HepG2 (cell line): ENCODE data around the gene L1CAM. TPM values are rescaled to one million over a fixed set of nuclear protein-coding genes. Genes with fewer than 3 reads are reported as not detected.

Experiments
- ATAC-seq: fragments of 200-7000 bp; cut with Tn5 transposase; 3 replicates; pipeline ENCODE4 v1.9.1; 2020; ENCODE audit warnings: mild to moderate bottlenecking, moderate library complexity
- BruUV-seq: library from RNA; stranded (reverse); fragments of 400-500 nt; replicated peaks from 2 replicates; lab custom pipeline; 2021; lab: Mats Ljungman, UMichigan
- CTCF ChIA-PET: fragments of 300-600 bp; formaldehyde crosslinking; extraction: SDS; loops from one replicate; lab custom pipeline; 2021; ENCODE audit warnings: low total read pairs, inconsistent platforms, low intra/inter-chr PET ratio; lab: Yijun Ruan, JAX
- POLR2A ChIA-PET: fragments of 350-600 bp; sonication (Branson Sonifier 250); formaldehyde crosslinking; loops from one replicate; lab custom pipeline; 2020; ENCODE audit warnings: antibody characterized with exemption, inconsistent platforms; lab: Yijun Ruan, JAX
- DNase-seq: peaks from one replicate; pipeline ENCODE4 v3.0.0-alpha.2; 2015; ENCODE audit warnings: low spot score
- FAIRE-seq: peaks from 3 replicates; lab custom pipeline; 2011; peaks lifted over from hg19 to GRCh38; lab: Jason Lieb, UNC
- H2AFZ ChIP-seq: one replicate; pipeline ENCODE4 v1.6.1; 2011; ENCODE audit warnings: low read length, inconsistent platforms
- H3K27ac ChIP-seq: fragments of 300-600 bp; 3 replicates; pipeline ENCODE4 v1.8.0; 2011; ENCODE audit warnings: mixed run types, mild to moderate bottlenecking, mixed read lengths, low read length, inconsistent platforms; ENCODE audit not compliant: insufficient read depth; ENCODE audit errors: extremely low read length
- H3K27me3 ChIP-seq, 2 experiments: fragments of 200-600 bp in 1 of 2; 2 replicates in 1 of 2; 3 replicates in 1 of 2; pipeline versions ENCODE4 v1.6.0 to v1.8.0; 2011; ENCODE audit warnings: low read length in 2 of 2, mild to moderate bottlenecking in 2 of 2, moderate library complexity in 2 of 2, inconsistent platforms in 1 of 2; ENCODE audit not compliant: insufficient read depth in 2 of 2, control insufficient read depth in 1 of 2
- H3K36me3 ChIP-seq, 2 experiments: fragments of 200-600 bp in 1 of 2; replicated peaks in 1 of 2; 2 replicates in 1 of 2; 3 replicates in 1 of 2; pipeline versions ENCODE4 v1.5.1 to v1.8.0; 2011; ENCODE audit warnings: low read length in 2 of 2, inconsistent platforms in 1 of 2; ENCODE audit not compliant: insufficient read depth in 2 of 2, control insufficient read depth in 1 of 2
- H3K4me1 ChIP-seq: 2 replicates; pipeline ENCODE4 v1.5.1; 2012; ENCODE audit warnings: low read length, inconsistent platforms; ENCODE audit not compliant: insufficient read depth
- H3K4me2 ChIP-seq: 2 replicates; pipeline ENCODE4 v1.6.0; 2011; ENCODE audit warnings: low read depth, low read length, inconsistent platforms
- H3K4me3 ChIP-seq, 3 experiments: fragments of 200-600 bp in 1 of 3; sonication (generic), shearing (Covaris generic) in 1 of 3; replicated peaks in 1 of 3; 2 replicates each; pipeline ENCODE4 v1.5.1; 2011 to 2016; ENCODE audit warnings: low read length in 3 of 3, inconsistent platforms in 2 of 3, low read depth in 2 of 3, mild to moderate bottlenecking in 2 of 3, control low read depth in 1 of 3, mixed read lengths in 1 of 3; ENCODE audit not compliant: insufficient read depth in 1 of 3
- H3K79me2 ChIP-seq: one replicate; pipeline ENCODE4 v1.6.1; 2011; ENCODE audit warnings: low read length, inconsistent platforms; ENCODE audit not compliant: insufficient read depth
- H3K9ac ChIP-seq: 2 replicates; pipeline ENCODE4 v1.6.0; 2011; ENCODE audit warnings: mild to moderate bottlenecking, low read depth, low read length, inconsistent platforms; ENCODE audit not compliant: insufficient read depth
- H3K9me3 ChIP-seq: 2 replicates; pipeline ENCODE4 v1.5.1; 2012; ENCODE audit warnings: mild to moderate bottlenecking, low read length
- H4K20me1 ChIP-seq: 2 replicates; pipeline ENCODE4 v1.6.0; 2011; ENCODE audit warnings: inconsistent platforms, mild to moderate bottlenecking, low read length, moderate library complexity; ENCODE audit not compliant: insufficient read depth
- ARNTL ChIP-seq: sonication (generic); formaldehyde crosslinking; IDR thresholded peaks from 2 replicates; pipeline ENCODE4 v1.4.0; 2020; ENCODE audit warnings: mild to moderate bottlenecking, missing genetic modification reagents
- NFE2 ChIP-seq: sonication (generic); formaldehyde crosslinking; IDR thresholded peaks from 2 replicates; pipeline ENCODE4 v1.4.0; 2020; ENCODE audit warnings: missing genetic modification reagents
- SP140L ChIP-seq: sonication (generic); formaldehyde crosslinking; IDR thresholded peaks from 2 replicates; pipeline ENCODE4 v1.4.0; 2020; ENCODE audit warnings: missing genetic modification reagents, borderline replicate concordance
- SSRP1 ChIP-seq: IDR thresholded peaks from 2 replicates; pipeline ENCODE4 v1.6.1; 2016; ENCODE audit warnings: control low read depth
- ZFP90 ChIP-seq: sonication (generic); formaldehyde crosslinking; IDR thresholded peaks from 2 replicates; pipeline ENCODE4 v1.8.0; 2022; ENCODE audit warnings: missing genetic modification reagents, mild to moderate bottlenecking, inconsistent platforms, borderline replicate concordance
- ZNF367 ChIP-seq: sonication (generic); formaldehyde crosslinking; IDR thresholded peaks from 2 replicates; pipeline ENCODE4 v1.4.0; 2020; ENCODE audit warnings: missing genetic modification reagents, borderline replicate concordance
- ZNF383 ChIP-seq: sonication (generic); formaldehyde crosslinking; IDR thresholded peaks from 2 replicates; pipeline ENCODE4 v1.4.0; 2020; ENCODE audit warnings: missing genetic modification reagents, mild to moderate bottlenecking, borderline replicate concordance
- WGBS: methylation state at CpG from one replicate; pipeline ENCODE4 v1.1.6; 2017; ENCODE audit warnings: low lambda C conversion rate; 5-methylcytosine and 5-hydroxymethylcytosine counted together
- in situ Hi-C: cut with HindIII; loops from 2 replicates; pipeline ENCODE4 v1.10.0; 2017; ENCODE audit warnings: low pct_unique_long_range_greater_than_20kb; ENCODE audit not compliant: extremely low pct_ligation_motif_present
- intact Hi-C: fragments of 100-400 bp; cut with micrococcal nuclease; formaldehyde crosslinking; loops from one replicate; pipeline ENCODE4 v1.10.0; 2022; ENCODE audit not compliant: unreplicated experiment
- polyA plus RNA-seq, 8 experiments: library from polyadenylated mRNA; depleted of rRNA in 3 of 8; stranded (reverse) in 7 of 8; unstranded in 1 of 8; fragments of >200 nt; fragmentation: Illumina TruSeq in 4 of 8; extraction: Trizol in 4 of 8; gene quantifications; 2 replicates each; pipeline versions ENCODE4 v1.2.1 to v1.2.3, GENCODE V29; 2011 to 2016; ENCODE audit warnings: low read depth in 4 of 8, missing spikeins in 1 of 8, mixed read lengths in 1 of 8; ENCODE audit not compliant: insufficient read depth in 1 of 8
- total RNA-seq, 5 experiments: library from RNA; depleted of rRNA; stranded (reverse); fragments of >200 nt; fragmentation: Illumina TruSeq; extraction: Trizol; gene quantifications; 2 replicates each; pipeline ENCODE4 v1.2.3, GENCODE V29; 2016; ENCODE audit warnings: low read depth in 1 of 5
- TF ChIP-seq, protein P1 (sequence below): sonication (generic); formaldehyde crosslinking; IDR thresholded peaks from 2 replicates; pipeline ENCODE4 v1.8.0; 2022; ENCODE audit warnings: low read depth, missing genetic modification reagents
- TF ChIP-seq, protein P2 (sequence below): sonication (generic); formaldehyde crosslinking; IDR thresholded peaks from 2 replicates; pipeline ENCODE4 v1.8.1; 2023; ENCODE audit warnings: mild to moderate bottlenecking, missing genetic modification reagents, borderline replicate concordance
- TF ChIP-seq, protein P3 (sequence below): sonication (generic); formaldehyde crosslinking; IDR thresholded peaks from 2 replicates; pipeline ENCODE4 v1.8.1; 2023; ENCODE audit warnings: mild to moderate bottlenecking, missing genetic modification reagents

The L1CAM gene
- total and polyA plus RNA-seq, 2 of the 13 experiments (the other 11 are each of a cell fraction or from before 2014, with no cell fraction given) = 1.4 to 2.0 TPM

DNA sequence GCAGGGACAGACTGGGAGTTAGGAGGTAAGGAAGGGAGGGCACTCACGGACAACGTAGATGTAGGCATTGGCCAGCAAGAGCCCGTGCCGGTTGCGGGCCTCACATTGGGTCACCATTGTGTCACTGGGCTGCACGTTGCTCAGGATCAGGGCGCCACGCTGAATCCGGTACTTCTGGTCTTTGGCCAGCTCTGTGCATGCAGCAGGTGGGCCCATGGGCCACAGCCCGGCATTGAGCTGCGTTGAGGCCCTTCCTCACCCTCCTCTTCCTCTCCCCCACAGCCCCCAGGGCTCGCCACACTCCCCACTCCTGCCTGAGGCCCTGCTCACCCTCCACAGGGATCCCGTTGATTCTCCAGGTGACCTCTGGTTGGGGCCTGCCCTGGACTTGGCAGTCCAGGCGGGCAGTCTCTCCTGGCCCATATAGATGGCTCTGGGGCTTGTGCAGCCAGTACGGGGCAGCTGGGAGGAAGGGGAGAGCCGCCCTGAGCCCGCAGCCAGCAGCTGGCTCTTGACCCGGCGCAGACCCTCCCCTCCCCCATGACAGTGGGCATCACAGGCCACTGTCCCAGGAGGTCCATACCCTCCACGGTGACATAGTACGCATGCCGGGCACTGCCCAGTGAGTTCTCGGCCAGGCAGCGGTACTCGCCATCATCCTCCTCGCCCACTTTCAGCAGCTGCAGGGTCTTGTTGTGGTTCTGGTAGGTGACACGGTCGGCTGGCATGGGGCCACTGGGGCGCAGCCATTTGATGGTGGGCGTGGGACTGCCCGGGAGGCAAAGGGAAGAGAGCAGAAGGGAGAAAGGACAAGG lies 16.3 kb downstream of the L1CAM start:
- Histone ChIP-seq H3K4me2 (no peak overlapping the region), H3K79me2 (no peaks in the 10 kb centered on the region), H3K4me3 (no peak overlapping the region), H3K4me1 (no peaks in the 10 kb centered on the region), H3K9me3 (no peaks in the 10 kb centered on the region), H3K36me3 (no peaks in the 10 kb centered on the region), H4K20me1 (no peaks in the 10 kb centered on the region), H3K27ac (no peak overlapping the region), H2AFZ (no peak overlapping the region), H3K9ac (no peak overlapping the region), H3K27me3 (no peaks in the 10 kb centered on the region)
- CTCF ChIA-PET = no interaction called here
- WGBS = 69% methylated on average over 7 of the region's 31 CpGs
- in situ Hi-C loops (no loop called here), intact Hi-C loops (no loop called here)
- BruUV-seq = no TSS peak
- no peak for DNase-seq
- POLR2A ChIA-PET = no interaction called here
- ATAC-seq = no peak
- no peak for FAIRE-seq
- TF ChIP-seq ARNTL (CRISPR knock-in tag) (no peak), ZNF367 (CRISPR knock-in tag) (no peak), SSRP1 (CRISPR knock-in tag) (no peak), SP140L (CRISPR knock-in tag) (no peak), NFE2 (CRISPR knock-in tag) (no peak), ZFP90 (no peak), ZNF383 (CRISPR knock-in tag) (no peak)
- TF ChIP-seq, protein P1, sequence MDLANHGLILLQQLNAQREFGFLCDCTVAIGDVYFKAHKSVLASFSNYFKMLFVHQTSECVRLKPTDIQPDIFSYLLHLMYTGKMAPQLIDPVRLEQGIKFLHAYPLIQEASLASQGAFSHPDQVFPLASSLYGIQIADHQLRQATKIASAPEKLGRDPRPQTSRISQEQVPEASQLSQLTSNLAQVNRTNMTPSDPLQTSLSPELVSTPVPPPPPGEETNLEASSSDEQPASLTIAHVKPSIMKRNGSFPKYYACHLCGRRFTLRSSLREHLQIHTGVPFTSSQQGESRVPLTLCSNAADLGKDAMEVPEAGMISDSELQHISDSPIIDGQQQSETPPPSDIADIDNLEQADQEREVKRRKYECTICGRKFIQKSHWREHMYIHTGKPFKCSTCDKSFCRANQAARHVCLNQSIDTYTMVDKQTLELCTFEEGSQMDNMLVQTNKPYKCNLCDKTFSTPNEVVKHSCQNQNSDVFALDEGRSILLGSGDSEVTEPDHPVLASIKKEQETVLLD = no peak
- TF ChIP-seq, protein P2, sequence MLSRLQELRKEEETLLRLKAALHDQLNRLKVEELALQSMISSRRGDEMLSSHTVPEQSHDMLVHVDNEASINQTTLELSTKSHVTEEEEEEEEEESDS (CRISPR knock-in tag) = no peak
- TF ChIP-seq, protein P3, sequence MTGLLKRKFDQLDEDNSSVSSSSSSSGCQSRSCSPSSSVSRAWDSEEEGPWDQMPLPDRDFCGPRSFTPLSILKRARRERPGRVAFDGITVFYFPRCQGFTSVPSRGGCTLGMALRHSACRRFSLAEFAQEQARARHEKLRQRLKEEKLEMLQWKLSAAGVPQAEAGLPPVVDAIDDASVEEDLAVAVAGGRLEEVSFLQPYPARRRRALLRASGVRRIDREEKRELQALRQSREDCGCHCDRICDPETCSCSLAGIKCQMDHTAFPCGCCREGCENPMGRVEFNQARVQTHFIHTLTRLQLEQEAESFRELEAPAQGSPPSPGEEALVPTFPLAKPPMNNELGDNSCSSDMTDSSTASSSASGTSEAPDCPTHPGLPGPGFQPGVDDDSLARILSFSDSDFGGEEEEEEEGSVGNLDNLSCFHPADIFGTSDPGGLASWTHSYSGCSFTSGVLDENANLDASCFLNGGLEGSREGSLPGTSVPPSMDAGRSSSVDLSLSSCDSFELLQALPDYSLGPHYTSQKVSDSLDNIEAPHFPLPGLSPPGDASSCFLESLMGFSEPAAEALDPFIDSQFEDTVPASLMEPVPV (CRISPR knock-in tag) = no peak
